Chondrocyte (in vitro differentiated cells): ENCODE data around the gene PPP1R14B. TPM values are rescaled to one million over a fixed set of nuclear protein-coding genes. Genes with fewer than 3 reads are reported as not detected.

Experiments
- DNase-seq: peaks from one replicate; pipeline ENCODE4 v3.0.0; 2021; ENCODE audit warnings: mixed read lengths, low spot score
- H3K27ac Mint-ChIP-seq: one replicate; pipeline ENCODE4 v1.8.0; 2021; ENCODE audit warnings: mild to moderate bottlenecking, moderate library complexity, mixed read lengths; ENCODE audit not compliant: unreplicated experiment
- H3K27me3 Mint-ChIP-seq: 2 replicates; pipeline ENCODE4 v1.8.0; 2021; ENCODE audit warnings: low read depth, mixed read lengths
- H3K36me3 Mint-ChIP-seq: 2 replicates; pipeline ENCODE4 v1.8.0; 2021; ENCODE audit warnings: low read depth, mixed read lengths
- H3K4me1 Mint-ChIP-seq: 2 replicates; pipeline ENCODE4 v1.8.0; 2021; ENCODE audit warnings: low read depth, mild to moderate bottlenecking, mixed read lengths
- H3K4me3 Mint-ChIP-seq: one replicate; pipeline ENCODE4 v1.8.0; 2021; ENCODE audit warnings: mild to moderate bottlenecking, moderate library complexity, mixed read lengths; ENCODE audit not compliant: unreplicated experiment
- H3K9me3 Mint-ChIP-seq: 2 replicates; pipeline ENCODE4 v1.8.0; 2021; ENCODE audit warnings: low read depth, mixed read lengths
- CTCF ChIP-seq: fragments of 200-600 bp; sonication (generic); IDR thresholded peaks from 2 replicates; pipeline ENCODE4 v1.5.0; 2021; ENCODE audit warnings: antibody characterized with exemption, mild to moderate bottlenecking, moderate library complexity
- long read RNA-seq: library from polyadenylated mRNA; stranded (forward); transcript quantifications from one replicate; pipeline ENCODE4 v2.0.0, GENCODE V29; 2021
- total RNA-seq: library from RNA; stranded (reverse); gene quantifications from 3 replicates; pipeline ENCODE4 v1.2.1, GENCODE V29; 2021

The PPP1R14B gene, protein sequence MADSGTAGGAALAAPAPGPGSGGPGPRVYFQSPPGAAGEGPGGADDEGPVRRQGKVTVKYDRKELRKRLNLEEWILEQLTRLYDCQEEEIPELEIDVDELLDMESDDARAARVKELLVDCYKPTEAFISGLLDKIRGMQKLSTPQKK
- total RNA-seq, result 280 to 358 TPM (median 322 TPM) in 3 replicates
- long read RNA-seq, transcript PPP1R14B-201 (4 exons, 982 nt), result major isoform, 337 of 352 reads
- long read RNA-seq, partial matches to known transcripts, result 4 of 352 reads
- long read RNA-seq, other reads (novel, unspliced or antisense), result 7 of 352 reads

DNA sequence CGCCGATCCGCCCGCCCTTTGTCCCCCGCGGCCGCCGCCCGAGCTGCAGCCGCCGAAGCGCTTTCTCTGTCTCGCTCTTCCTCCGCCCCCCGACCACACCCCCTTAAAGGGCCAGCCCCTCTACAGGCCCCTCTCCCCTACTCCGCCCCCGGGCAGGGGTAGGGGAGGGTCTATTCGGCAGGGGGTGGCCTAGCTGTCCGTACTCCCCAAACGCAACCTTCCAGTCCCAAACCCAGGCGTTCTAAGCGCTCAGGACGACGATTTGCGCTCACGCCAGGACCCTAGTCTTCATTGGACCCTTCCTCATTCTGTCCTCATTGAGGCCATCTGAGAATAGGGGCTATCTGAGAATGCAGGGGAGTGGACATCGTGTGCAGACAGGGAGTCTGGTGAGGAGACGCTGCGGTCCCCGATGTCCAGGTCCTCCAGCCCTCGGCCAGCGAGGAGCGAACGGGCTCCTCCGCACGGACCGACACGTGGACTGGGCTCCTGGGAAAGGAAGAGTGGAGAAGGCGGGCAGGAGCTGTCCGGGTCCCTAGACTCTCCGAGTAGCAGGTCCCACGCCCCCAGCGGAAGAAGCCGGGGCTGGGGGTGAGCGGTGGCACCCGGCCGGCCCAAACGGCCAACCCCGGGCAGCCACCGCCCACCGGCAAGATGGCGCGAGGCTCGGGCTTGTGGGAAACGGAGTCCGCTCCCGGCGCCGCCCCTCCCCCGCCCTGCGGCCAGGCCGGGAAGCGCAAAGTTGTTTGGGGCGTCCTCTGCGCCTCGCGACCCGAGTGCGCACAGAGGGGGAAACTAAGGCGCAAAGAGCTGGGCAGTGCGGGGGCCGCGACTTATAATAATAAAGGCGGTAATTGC is at the start of gene PPP1R14B:
Gene PPP1R14B, minus strand, starts transcription at position 73 of the 858 bp plus-strand sequence. CDS start 270 bp downstream, outside the sequence.
- Mint-ChIP-seq H3K4me1 (peaks cover 38% of the 10 kb centered on the region), H3K27ac (peak within 1 kb of the TSS; percentile 97), H3K9me3 (no peaks in the 10 kb centered on the region), H3K36me3 (peaks cover 4% of the 10 kb centered on the region), H3K4me3 (peak within 1 kb of the TSS; percentile 89), H3K27me3 (no peaks in the 10 kb centered on the region)
- no peak for DNase-seq
- TF ChIP-seq CTCF, result peak; percentile 36

- Mint-ChIP-seq H3K4me3 (no peak overlapping the region), H3K9me3 (no peaks in the 10 kb centered on the region), H3K4me1 (peaks cover 25% of the 10 kb centered on the region), H3K27me3 (peaks cover 27% of the 10 kb centered on the region), H3K36me3 (no peaks in the 10 kb centered on the region), H3K27ac (no peak overlapping the region)
- TF ChIP-seq CTCF, result no peak
- DNase-seq, result no peak
Measured at GRCh38 chr11:64296236-64296635, 49.5 kb upstream of the PPP1R14B start.

GRCh38 chr11:64295760-64296159 is 49.0 kb upstream of the PPP1R14B start:
- Mint-ChIP-seq H3K36me3 (no peaks in the 10 kb centered on the region), H3K4me1 (peaks cover 24% of the 10 kb centered on the region)
- DNase-seq, result no peak

GRCh38 chr11:64294774-64295173 is 48.0 kb upstream of the PPP1R14B start:
- Mint-ChIP-seq H3K27ac (peak overlapping the region; percentile 90), H3K27me3 (peaks cover 26% of the 10 kb centered on the region), H3K36me3 (no peaks in the 10 kb centered on the region), H3K4me1 (peaks cover 19% of the 10 kb centered on the region), H3K4me3 (no peak overlapping the region), H3K9me3 (no peaks in the 10 kb centered on the region)
- TF ChIP-seq CTCF, result no peak
- DNase-seq, result no peak

More at GRCh38 chr11:64295760-64296159, 49.0 kb upstream of the PPP1R14B start:
- Mint-ChIP-seq H3K27ac (no peak overlapping the region), H3K4me3 (no peak overlapping the region), H3K9me3 (no peaks in the 10 kb centered on the region), H3K27me3 (peaks cover 27% of the 10 kb centered on the region)
- no peak for TF ChIP-seq CTCF

GRCh38 chr11:64292460-64293254 is 45.9 kb upstream of the PPP1R14B start:
- Mint-ChIP-seq H3K4me3 (peak overlapping the region; percentile 51), H3K36me3 (no peaks in the 10 kb centered on the region), H3K27ac (no peak overlapping the region), H3K9me3 (no peaks in the 10 kb centered on the region), H3K4me1 (peaks cover 16% of the 10 kb centered on the region), H3K27me3 (peaks cover 16% of the 10 kb centered on the region)
- DNase-seq, result no peak
- no peak for TF ChIP-seq CTCF
